Endothelial cell of umbilical vein (primary cell): ENCODE measurements around the gene SFTPA1. TPM values are rescaled to one million over a fixed set of nuclear protein-coding genes. Genes with fewer than 3 reads are reported as not detected.

Experiments used
- BruUV-seq: library from RNA; stranded (reverse); fragments of 400-500 nt; replicated peaks from 2 replicates; lab custom pipeline; 2021; lab: Mats Ljungman, UMichigan
- CTCF ChIA-PET: fragments of 300-600, 350-600 bp; sonication (Branson Sonifier 250); formaldehyde crosslinking; loops from one replicate; lab custom pipeline; 2021; ENCODE audit warnings: antibody characterized with exemption, inconsistent platforms; lab: Charles Lee
- POLR2A ChIA-PET: fragments of 300-600, 350-600 bp; sonication (Branson Sonifier 250); formaldehyde crosslinking; loops from one replicate; lab custom pipeline; 2021; ENCODE audit warnings: antibody characterized with exemption, inconsistent platforms; lab: Charles Lee
- DNase-seq: peaks from one replicate; pipeline ENCODE4 v3.0.0-alpha.2; 2011; ENCODE audit warnings: low read depth, low spot score
- FAIRE-seq: peaks from 2 replicates; lab custom pipeline; 2011; peaks lifted over from hg19 to GRCh38; lab: Jason Lieb, UNC
- H2AFZ ChIP-seq: 2 replicates; pipeline ENCODE4 v1.6.0; 2012; ENCODE audit warnings: low read depth, low read length, control low read depth, inconsistent platforms
- H3K27ac ChIP-seq: 2 replicates; pipeline ENCODE4 v1.5.1; 2011; ENCODE audit warnings: low read depth, mild to moderate bottlenecking, control low read depth, low read length, moderate library complexity; ENCODE audit not compliant: insufficient read depth
- H3K27me3 ChIP-seq, 2 experiments: 2 replicates each; pipeline versions ENCODE4 v1.6.0 to v1.6.1; 2011; ENCODE audit warnings: low read length in 2 of 2, mixed read lengths in 1 of 2; ENCODE audit not compliant: control insufficient read depth in 2 of 2, insufficient read depth in 2 of 2
- H3K36me3 ChIP-seq, 2 experiments: 2 replicates in 1 of 2; 3 replicates in 1 of 2; pipeline ENCODE4 v1.5.1; 2011; ENCODE audit warnings: low read length in 2 of 2, mild to moderate bottlenecking in 1 of 2, moderate library complexity in 1 of 2; ENCODE audit not compliant: control insufficient read depth in 2 of 2, insufficient read depth in 2 of 2; ENCODE audit errors: extremely low read depth in 1 of 2
- H3K4me1 ChIP-seq: 3 replicates; pipeline ENCODE4 v1.5.1; 2011; ENCODE audit warnings: mild to moderate bottlenecking, low read length; ENCODE audit not compliant: control insufficient read depth, insufficient read depth; ENCODE audit errors: extremely low read depth
- H3K4me2 ChIP-seq: 2 replicates; pipeline ENCODE4 v1.6.1; 2011; ENCODE audit warnings: low read length, control low read depth, mixed read lengths; ENCODE audit not compliant: insufficient read depth
- H3K4me3 ChIP-seq, 3 experiments: fragments of 200-600 bp in 1 of 3; sonication (generic), shearing (Covaris generic) in 1 of 3; replicated peaks in 1 of 3; 2 replicates each; pipeline ENCODE4 v1.5.1; 2011 to 2016; ENCODE audit warnings: control low read depth in 3 of 3, low read length in 3 of 3, mild to moderate bottlenecking in 2 of 3, inconsistent platforms in 1 of 3, low read depth in 1 of 3, moderate library complexity in 1 of 3; ENCODE audit not compliant: insufficient read depth in 1 of 3
- H3K79me2 ChIP-seq: 2 replicates; pipeline ENCODE4 v1.6.0; 2012; ENCODE audit warnings: low read length, inconsistent platforms; ENCODE audit not compliant: control insufficient read depth, insufficient read depth
- H3K9ac ChIP-seq: replicated peaks from 2 replicates; pipeline ENCODE3; 2011; ENCODE audit warnings: low read length, control low read depth; ENCODE audit not compliant: insufficient read depth; ENCODE audit errors: extremely low read depth
- H3K9me1 ChIP-seq: replicated peaks from 3 replicates; pipeline ENCODE4 v1.6.0; 2011; ENCODE audit warnings: mild to moderate bottlenecking, low read length; ENCODE audit not compliant: control insufficient read depth, insufficient read depth; ENCODE audit errors: extremely low read depth
- H3K9me3 ChIP-seq: replicated peaks from 2 replicates; pipeline ENCODE4 v1.5.1; 2012; ENCODE audit warnings: low read length, inconsistent platforms; ENCODE audit not compliant: control insufficient read depth, insufficient read depth
- H4K20me1 ChIP-seq: replicated peaks from 2 replicates; pipeline ENCODE3; 2011; ENCODE audit warnings: mild to moderate bottlenecking, low read length; ENCODE audit not compliant: control insufficient read depth, insufficient read depth; ENCODE audit errors: extremely low read depth
- CTCF ChIP-seq, 2 donors: IDR thresholded peaks; 1 replicate in 1 of 2; 2 replicates in 1 of 2; pipeline ENCODE4 v1.5.1; 2011; ENCODE audit warnings: low read length in 2 of 2, mild to moderate bottlenecking in 2 of 2, moderate library complexity in 2 of 2, control low read depth in 1 of 2, inconsistent platforms in 1 of 2, low read depth in 1 of 2; ENCODE audit not compliant: insufficient read depth in 1 of 2; ENCODE audit errors: extremely low read depth in 1 of 2
- EZH2 ChIP-seq: IDR thresholded peaks from 2 replicates; pipeline ENCODE4 v1.6.1; 2012; ENCODE audit warnings: borderline replicate concordance, low read depth, mild to moderate bottlenecking, moderate library complexity, low read length, inconsistent platforms; ENCODE audit not compliant: severe bottlenecking
- FOS ChIP-seq: IDR thresholded peaks from 2 replicates; pipeline ENCODE4 v1.6.1; 2011; ENCODE audit warnings: mild to moderate bottlenecking, low read length, moderate library complexity, borderline replicate concordance; ENCODE audit not compliant: insufficient read depth
- GATA2 ChIP-seq: IDR thresholded peaks from 2 replicates; pipeline ENCODE4 v1.7.0; 2011; ENCODE audit warnings: low read depth, mild to moderate bottlenecking, moderate library complexity, mixed read lengths, low read length; ENCODE audit not compliant: insufficient read length, insufficient read depth
- JUN ChIP-seq: IDR thresholded peaks from 2 replicates; pipeline ENCODE4 v1.6.1; 2011; ENCODE audit warnings: borderline replicate concordance, low read depth; ENCODE audit not compliant: insufficient read length, insufficient read depth
- MAX ChIP-seq: IDR thresholded peaks from 2 replicates; pipeline ENCODE4 v1.6.1; 2011; ENCODE audit not compliant: insufficient read depth, insufficient read length
- MYC ChIP-seq: IDR thresholded peaks from one replicate; pipeline ENCODE4 v1.6.1; 2011; ENCODE audit warnings: mild to moderate bottlenecking, low read depth, low read length
- POLR2A ChIP-seq: IDR thresholded peaks from 2 replicates; pipeline ENCODE4 v1.6.1; 2012; ENCODE audit warnings: low read depth, mild to moderate bottlenecking, control low read depth, low read length
- POLR2AphosphoS5 ChIP-seq: IDR thresholded peaks from 2 replicates; pipeline ENCODE4 v1.6.1; 2012; ENCODE audit warnings: low read depth, mild to moderate bottlenecking, control low read depth, low read length, moderate library complexity; ENCODE audit not compliant: insufficient read depth
- dilution Hi-C: fragments of 300-500 bp; cut with MboI; formaldehyde crosslinking; loops from one replicate; pipeline ENCODE4 v1.15.0; 2019; ENCODE audit warnings: low sequenced_read_pairs; ENCODE audit not compliant: extremely low pct_ligation_motif_present
- intact Hi-C: fragments of 100-400 bp; cut with micrococcal nuclease; formaldehyde crosslinking; loops from one replicate; pipeline ENCODE4 v1.10.0; 2022
- polyA plus RNA-seq, 4 experiments: library from polyadenylated mRNA; depleted of rRNA in 3 of 4; stranded (reverse) in 3 of 4; unstranded in 1 of 4; fragments of >200 nt; gene quantifications; 2 replicates each; pipeline versions ENCODE4 v1.2.1 to v1.2.3, GENCODE V29; 2011 to 2012; ENCODE audit warnings: missing spikeins in 1 of 4
- total RNA-seq: library from RNA; stranded (reverse); gene quantifications from 2 replicates; pipeline ENCODE4 v1.2.3, GENCODE V29; 2021

SFTPA1 gene
- total and polyA plus RNA-seq, 2 donors (not counting 3 experiments of a cell fraction or from before 2014, with no cell fraction given): not detected

DNA sequence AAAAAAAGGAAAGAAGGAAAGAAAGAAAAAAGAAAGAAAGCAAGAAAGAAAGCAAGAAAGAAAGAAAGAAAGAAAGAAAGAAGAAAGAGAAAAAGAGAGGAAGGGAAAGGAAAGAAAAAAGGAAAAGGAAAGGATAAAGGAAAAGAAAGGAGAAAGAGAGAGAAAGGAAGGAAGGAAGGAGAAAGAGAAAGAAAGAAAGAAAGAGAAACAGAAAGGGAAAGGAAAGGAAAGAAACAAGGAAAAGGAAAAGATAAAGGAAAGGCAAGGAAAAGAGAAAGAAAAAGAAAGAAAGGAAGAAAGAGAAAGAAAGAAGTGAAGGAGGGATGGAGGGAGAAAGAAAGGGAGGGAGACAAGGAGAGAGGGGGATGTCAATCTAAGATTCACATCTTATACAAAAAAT lies 29.7 kb upstream of the SFTPA1 start:
- no peak overlapping the region for H3K4me2 ChIP-seq
- H3K9me3 ChIP-seq: no peaks in the 10 kb centered on the region
- H3K36me3 ChIP-seq: no peaks in the 10 kb centered on the region
- H3K9ac ChIP-seq: no peak overlapping the region
- DNase-seq: no peak
- H3K27me3 ChIP-seq: peaks cover 5% of the 10 kb centered on the region in 2 experiments
- intact Hi-C loops (no loop called here), dilution Hi-C loops (no loop called here)
- no TSS peak for BruUV-seq
- H3K79me2 ChIP-seq: no peaks in the 10 kb centered on the region
- CTCF ChIA-PET: no interaction called here
- no peak for TF ChIP-seq FOS
- TF ChIP-seq CTCF (IDR thresholded peaks at IDR 0.05; ENCODE audit: extremely low read depth in 1 of 2, insufficient read depth in 1 of 2, low read depth in 1 of 2, low read length in 2 of 2): no peak
- no peak for TF ChIP-seq MAX
- no peak for TF ChIP-seq POLR2AphosphoS5
- TF ChIP-seq GATA2: no peak
- no peak for TF ChIP-seq EZH2
- TF ChIP-seq JUN: no peak
- TF ChIP-seq MYC: no peak
- no peak for TF ChIP-seq POLR2A
- H3K27ac ChIP-seq: no peak overlapping the region
- FAIRE-seq: no peak
- no peak overlapping the region for H3K4me3 ChIP-seq
- H2AFZ ChIP-seq: no peak overlapping the region
- H3K9me1 ChIP-seq: no peaks in the 10 kb centered on the region
- H3K4me1 ChIP-seq: no peaks in the 10 kb centered on the region
- POLR2A ChIA-PET: no interaction called here
- H4K20me1 ChIP-seq: no peaks in the 10 kb centered on the region
